GM12878 (cell line): ENCODE results near the gene FBXW7. TPM values are rescaled to one million over a fixed set of nuclear protein-coding genes. Genes with fewer than 3 reads are reported as not detected.

ENCODE experiments used
- ATAC-seq: fragments of 200-7000 bp; cut with Tn5 transposase; 3 replicates; pipeline ENCODE4 v1.9.1; 2020; ENCODE audit warnings: mild to moderate bottlenecking, moderate library complexity
- BruUV-seq: library from RNA; stranded (reverse); fragments of 400-500 nt; replicated peaks from 2 replicates; lab custom pipeline; 2021; lab: Mats Ljungman, UMichigan
- CTCF ChIA-PET: fragments of 300-600 bp; sonication (Branson Sonifier 250); formaldehyde crosslinking; extraction: SDS; loops from one replicate; lab custom pipeline; 2021; ENCODE audit warnings: inconsistent platforms; lab: Yijun Ruan, JAX
- POLR2A ChIA-PET: fragments of 350-600 bp; formaldehyde crosslinking; extraction: SDS; loops from one replicate; lab custom pipeline; 2021; ENCODE audit warnings: inconsistent platforms; lab: Charles Lee
- RAD21 ChIA-PET: fragments of 300-600 bp; sonication (Branson Sonifier 250); formaldehyde crosslinking; loops from one replicate; lab custom pipeline; 2023; ENCODE audit warnings: antibody characterized with exemption; ENCODE audit not compliant: unreplicated experiment; lab: Charles Lee
- SMC1A ChIA-PET: fragments of 300-600 bp; sonication (Branson Sonifier 250); formaldehyde crosslinking; loops from one replicate; lab custom pipeline; 2023; ENCODE audit not compliant: unreplicated experiment, uncharacterized antibody; lab: Charles Lee
- DNase-seq: peaks from one replicate; pipeline ENCODE4 v3.0.0-alpha.2; 2011; ENCODE audit warnings: low read depth, low spot score
- FAIRE-seq: peaks from 3 replicates; lab custom pipeline; 2011; peaks lifted over from hg19 to GRCh38; lab: Jason Lieb, UNC
- H2AFZ ChIP-seq: 2 replicates; pipeline ENCODE4 v1.6.0; 2011; ENCODE audit warnings: low read depth, low read length, control low read depth; ENCODE audit not compliant: control insufficient read depth
- H3K27ac ChIP-seq: 2 replicates; pipeline ENCODE4 v1.5.1; 2011; ENCODE audit warnings: control low read depth; ENCODE audit not compliant: control insufficient read depth, insufficient read depth
- H3K27me3 ChIP-seq, 2 experiments: replicated peaks in 1 of 2; 2 replicates each; pipeline versions ENCODE4 v1.6.0 to v1.6.1; 2011; ENCODE audit warnings: low read length in 1 of 2; ENCODE audit not compliant: control insufficient read depth in 2 of 2, insufficient read depth in 2 of 2
- H3K36me3 ChIP-seq, 2 experiments: 2 replicates each; pipeline ENCODE4 v1.5.1; 2011; ENCODE audit warnings: low read length in 1 of 2; ENCODE audit not compliant: control insufficient read depth in 2 of 2, insufficient read depth in 2 of 2
- H3K4me1 ChIP-seq: 2 replicates; pipeline ENCODE4 v1.6.1; 2011; ENCODE audit warnings: mild to moderate bottlenecking, low read length, moderate library complexity, mixed read lengths; ENCODE audit not compliant: control insufficient read depth, insufficient read depth
- H3K4me2 ChIP-seq: 2 replicates; pipeline ENCODE4 v1.6.0; 2011; ENCODE audit warnings: control low read depth; ENCODE audit not compliant: control insufficient read depth, insufficient read depth
- H3K4me3 ChIP-seq: fragments of 200-600 bp; sonication (generic); 2 replicates; pipeline ENCODE4 v1.5.1; 2016
- H3K79me2 ChIP-seq: 2 replicates; pipeline ENCODE4 v1.6.0; 2011; ENCODE audit warnings: low read length; ENCODE audit not compliant: control insufficient read depth, insufficient read depth
- H3K9ac ChIP-seq: 2 replicates; pipeline ENCODE4 v1.8.0; 2011; ENCODE audit warnings: low read length, control low read depth, mixed read lengths; ENCODE audit not compliant: control insufficient read depth, insufficient read depth
- H3K9me3 ChIP-seq: replicated peaks from 3 replicates; pipeline ENCODE4 v1.5.1; 2011; ENCODE audit warnings: mild to moderate bottlenecking, low read length; ENCODE audit not compliant: control insufficient read depth, insufficient read depth
- H4K20me1 ChIP-seq: 2 replicates; pipeline ENCODE4 v1.6.0; 2011; ENCODE audit not compliant: control insufficient read depth, insufficient read depth
- BACH1 ChIP-seq: fragments of 450-650 bp; IDR thresholded peaks from 2 replicates; pipeline ENCODE4 v1.6.1; 2017; ENCODE audit warnings: mild to moderate bottlenecking, borderline replicate concordance
- JUNB ChIP-seq: IDR thresholded peaks from 2 replicates; pipeline ENCODE4 v1.6.1; 2016; ENCODE audit warnings: antibody characterized with exemption, mild to moderate bottlenecking
- MXI1 ChIP-seq: fragments of 150-350 bp; IDR thresholded peaks from 2 replicates; pipeline ENCODE4 v1.6.1; 2011; ENCODE audit warnings: low read depth, mild to moderate bottlenecking, inconsistent platforms, low read length, improper control_type of control experiment
- NFYA ChIP-seq: IDR thresholded peaks from 2 replicates; pipeline ENCODE4 v1.6.1; 2011; ENCODE audit warnings: low read depth, mild to moderate bottlenecking, low read length, improper control_type of control experiment, borderline replicate concordance
- RCOR1 ChIP-seq: conservative IDR thresholded peaks from 2 replicates; pipeline ENCODE4 v1.6.1; 2012; ENCODE audit warnings: low read depth, low read length, improper control_type of control experiment
- SMC3 ChIP-seq: IDR thresholded peaks from 2 replicates; pipeline ENCODE4 v1.6.1; 2011; ENCODE audit warnings: low read length, improper control_type of control experiment, borderline replicate concordance
- SREBF2 ChIP-seq: IDR thresholded peaks from 2 replicates; pipeline ENCODE4 v1.6.1; 2012; ENCODE audit warnings: mild to moderate bottlenecking, low read length
- ZNF217 ChIP-seq: fragments of 450-650 bp; IDR thresholded peaks from 2 replicates; pipeline ENCODE4 v1.6.1; 2017; ENCODE audit warnings: antibody characterized with exemption, mild to moderate bottlenecking
- WGBS: methylation state at CpG from one replicate; pipeline ENCODE4 v1.1.6; 2016; ENCODE audit warnings: low lambda C conversion rate; ENCODE audit not compliant: insufficient replicate concordance, insufficient coverage; ENCODE audit errors: missing lambda C conversion rate; 5-methylcytosine and 5-hydroxymethylcytosine counted together
- in situ Hi-C: fragments of 300-500 bp; cut with MboI; formaldehyde crosslinking; loops from 9 replicates; pipeline ENCODE4 v1.14.3; 2018; ENCODE audit warnings: mixed read lengths
- intact Hi-C: fragments of 100-400 bp; cut with micrococcal nuclease; formaldehyde crosslinking; loops from one replicate; pipeline ENCODE4 v1.14.2; 2022; ENCODE audit not compliant: unreplicated experiment
- polyA plus RNA-seq, 11 experiments: library from polyadenylated mRNA; depleted of rRNA in 4 of 11; unstranded in 6 of 11; stranded (reverse) in 5 of 11; fragments of >200 nt; fragmentation: Nextera tagmentation in 4 of 11; fragmentation: Illumina TruSeq in 1 of 11; extraction: Ambion mirVana in 4 of 11; extraction: Trizol in 1 of 11; gene quantifications; 1 replicate in 1 of 11; 2 replicates in 10 of 11; pipeline versions ENCODE4 v1.2.1 to v1.2.3, GENCODE V29; 2011 to 2016; ENCODE audit warnings: inconsistent platforms in 2 of 11, missing spikeins in 2 of 11, low read depth in 1 of 11
- total RNA-seq, 4 experiments: library from RNA; depleted of rRNA in 3 of 4; stranded (reverse); fragments of >200 nt in 3 of 4; fragmentation: Illumina TruSeq in 1 of 4; extraction: Trizol in 1 of 4; gene quantifications; 2 replicates each; pipeline versions ENCODE4 v1.2.1 to v1.2.3, GENCODE V29; 2013 to 2021
- TF ChIP-seq, protein P1 (sequence below): fragments of 450-650 bp; IDR thresholded peaks from 2 replicates; pipeline ENCODE4 v1.6.1; 2016; ENCODE audit warnings: mild to moderate bottlenecking
- TF ChIP-seq, protein P2 (sequence below): IDR thresholded peaks from 2 replicates; pipeline ENCODE4 v1.6.1; 2012; ENCODE audit warnings: low read depth, low read length, improper control_type of control experiment
- TF ChIP-seq, protein P3 (sequence below): fragments of 450-650 bp; formaldehyde crosslinking; IDR thresholded peaks from 2 replicates; pipeline ENCODE4 v1.4.0; 2022; ENCODE audit warnings: mild to moderate bottlenecking, moderate library complexity

FBXW7 gene
- total and polyA plus RNA-seq, 10 of the 15 experiments (the other 5 are each of a cell fraction or from before 2014, with no cell fraction given): 35.8 to 118 (median 47.2) TPM

DNA sequence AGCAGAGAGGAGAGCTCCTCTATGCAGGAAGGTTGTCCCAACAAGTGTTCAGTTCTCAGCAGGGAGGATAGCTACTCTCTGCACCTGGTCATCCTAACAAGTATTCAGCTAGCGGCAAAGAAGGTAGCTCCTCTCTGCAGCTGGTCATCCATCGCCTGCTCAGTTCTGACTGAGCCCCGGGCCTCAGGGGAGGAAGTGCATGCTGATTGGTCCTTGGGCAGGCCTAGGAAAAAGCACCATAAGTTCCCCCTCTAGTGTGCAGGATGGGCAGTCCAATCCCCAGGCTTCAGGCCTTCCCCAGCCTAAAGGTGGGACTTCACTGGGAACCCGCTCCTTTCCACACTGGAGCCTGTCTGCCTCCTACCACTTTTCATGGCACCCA, 4.4 kb upstream of the FBXW7 start (continued):
- TF ChIP-seq, protein P1, sequence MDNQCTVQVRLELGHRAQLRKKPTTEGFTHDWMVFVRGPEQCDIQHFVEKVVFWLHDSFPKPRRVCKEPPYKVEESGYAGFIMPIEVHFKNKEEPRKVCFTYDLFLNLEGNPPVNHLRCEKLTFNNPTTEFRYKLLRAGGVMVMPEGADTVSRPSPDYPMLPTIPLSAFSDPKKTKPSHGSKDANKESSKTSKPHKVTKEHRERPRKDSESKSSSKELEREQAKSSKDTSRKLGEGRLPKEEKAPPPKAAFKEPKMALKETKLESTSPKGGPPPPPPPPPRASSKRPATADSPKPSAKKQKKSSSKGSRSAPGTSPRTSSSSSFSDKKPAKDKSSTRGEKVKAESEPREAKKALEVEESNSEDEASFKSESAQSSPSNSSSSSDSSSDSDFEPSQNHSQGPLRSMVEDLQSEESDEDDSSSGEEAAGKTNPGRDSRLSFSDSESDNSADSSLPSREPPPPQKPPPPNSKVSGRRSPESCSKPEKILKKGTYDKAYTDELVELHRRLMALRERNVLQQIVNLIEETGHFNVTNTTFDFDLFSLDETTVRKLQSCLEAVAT: no peak
- no peak for TF ChIP-seq RCOR1
- no peak for TF ChIP-seq BACH1

DNA sequence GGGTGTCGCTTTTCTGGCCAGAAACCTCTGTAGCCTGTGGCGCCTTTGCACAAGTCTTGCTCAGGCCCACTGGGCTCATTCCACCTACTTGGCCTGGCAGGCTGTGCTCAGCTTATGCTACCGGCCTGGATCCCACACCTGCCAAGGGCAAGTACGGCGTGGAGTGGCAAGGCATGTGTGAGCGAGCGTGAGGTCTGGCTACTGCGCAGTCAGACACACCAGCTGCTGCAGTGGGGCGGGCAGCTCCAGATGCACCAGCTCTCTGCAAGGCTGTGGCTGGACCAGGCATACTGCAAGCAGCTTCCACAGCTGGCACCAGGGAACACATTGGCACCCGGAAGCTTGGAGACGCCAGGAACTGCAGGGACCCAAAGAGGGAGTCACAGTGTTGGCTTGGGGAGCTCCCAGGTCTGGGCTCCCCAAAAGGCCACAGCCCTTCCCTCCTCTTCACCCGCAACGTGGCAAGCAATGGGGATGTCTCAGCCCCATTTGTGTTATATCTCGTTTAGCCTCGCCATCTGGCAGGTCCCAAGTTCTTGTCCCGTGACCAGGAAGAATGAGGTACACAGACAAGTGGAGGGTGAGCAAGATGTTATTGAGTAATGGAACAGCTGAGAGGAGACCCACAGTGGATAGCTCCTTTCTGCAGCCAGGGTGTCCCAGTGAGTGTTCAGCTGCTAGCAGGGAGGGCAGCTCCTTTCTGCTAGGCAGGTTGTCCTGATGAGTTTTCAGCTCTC, 3.8 kb upstream of the FBXW7 start:
- in situ Hi-C loops (no loop called here), intact Hi-C loops (loop anchor here (5.0 kb wide), 1 partner anchor 82 kb away; no protein-coding TSS in a partner anchor)
- no peak overlapping the region for H2AFZ ChIP-seq
- TF ChIP-seq, protein P2, sequence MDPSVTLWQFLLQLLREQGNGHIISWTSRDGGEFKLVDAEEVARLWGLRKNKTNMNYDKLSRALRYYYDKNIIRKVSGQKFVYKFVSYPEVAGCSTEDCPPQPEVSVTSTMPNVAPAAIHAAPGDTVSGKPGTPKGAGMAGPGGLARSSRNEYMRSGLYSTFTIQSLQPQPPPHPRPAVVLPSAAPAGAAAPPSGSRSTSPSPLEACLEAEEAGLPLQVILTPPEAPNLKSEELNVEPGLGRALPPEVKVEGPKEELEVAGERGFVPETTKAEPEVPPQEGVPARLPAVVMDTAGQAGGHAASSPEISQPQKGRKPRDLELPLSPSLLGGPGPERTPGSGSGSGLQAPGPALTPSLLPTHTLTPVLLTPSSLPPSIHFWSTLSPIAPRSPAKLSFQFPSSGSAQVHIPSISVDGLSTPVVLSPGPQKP: no peak
- TF ChIP-seq ZNF217 (no peak), SREBF2 (no peak), SMC3 (no peak), MXI1 (no peak), NFYA (no peak), JUNB (no peak)
- TF ChIP-seq, protein P3, sequence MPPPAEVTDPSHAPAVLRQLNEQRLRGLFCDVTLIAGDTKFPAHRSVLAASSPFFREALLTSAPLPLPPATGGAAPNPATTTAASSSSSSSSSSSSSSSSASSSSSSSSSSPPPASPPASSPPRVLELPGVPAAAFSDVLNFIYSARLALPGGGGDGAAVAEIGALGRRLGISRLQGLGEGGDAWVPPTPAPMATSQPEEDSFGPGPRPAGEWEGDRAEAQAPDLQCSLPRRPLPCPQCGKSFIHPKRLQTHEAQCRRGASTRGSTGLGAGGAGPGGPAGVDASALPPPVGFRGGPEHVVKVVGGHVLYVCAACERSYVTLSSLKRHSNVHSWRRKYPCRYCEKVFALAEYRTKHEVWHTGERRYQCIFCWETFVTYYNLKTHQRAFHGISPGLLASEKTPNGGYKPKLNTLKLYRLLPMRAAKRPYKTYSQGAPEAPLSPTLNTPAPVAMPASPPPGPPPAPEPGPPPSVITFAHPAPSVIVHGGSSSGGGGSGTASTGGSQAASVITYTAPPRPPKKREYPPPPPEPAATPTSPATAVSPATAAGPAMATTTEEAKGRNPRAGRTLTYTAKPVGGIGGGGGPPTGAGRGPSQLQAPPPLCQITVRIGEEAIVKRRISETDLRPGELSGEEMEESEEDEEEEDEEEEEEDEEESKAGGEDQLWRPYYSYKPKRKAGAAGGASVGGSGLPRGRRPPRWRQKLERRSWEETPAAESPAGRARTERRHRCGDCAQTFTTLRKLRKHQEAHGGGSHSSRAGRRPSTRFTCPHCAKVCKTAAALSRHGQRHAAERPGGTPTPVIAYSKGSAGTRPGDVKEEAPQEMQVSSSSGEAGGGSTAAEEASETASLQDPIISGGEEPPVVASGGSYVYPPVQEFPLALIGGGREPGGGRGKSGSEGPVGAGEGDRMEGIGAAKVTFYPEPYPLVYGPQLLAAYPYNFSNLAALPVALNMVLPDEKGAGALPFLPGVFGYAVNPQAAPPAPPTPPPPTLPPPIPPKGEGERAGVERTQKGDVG (CRISPR knock-in tag): no peak
- peaks cover 21% of the 10 kb centered on the region for H3K4me1 ChIP-seq
- SMC1A ChIA-PET: interaction anchor here (0.6 to 12.6 kb wide), 20 partner anchors 9 to 131 kb away, joined by 3 to 231 read pairs (median 4); no protein-coding TSS in a partner anchor
- CTCF ChIA-PET: interaction anchor here (0.8 to 11.6 kb wide), 20 partner anchors 8 to 196 kb away, joined by 3 to 146 read pairs (median 4); no protein-coding TSS in a partner anchor
- H3K4me2 ChIP-seq: peak overlapping the region; percentile 54
- no peaks in the 10 kb centered on the region for H3K27me3 ChIP-seq
- POLR2A ChIA-PET: interaction anchor here (0.6 to 11.2 kb wide), 15 partner anchors 9 to 132 kb away, joined by 3 to 228 read pairs (median 4); no protein-coding TSS in a partner anchor
- no peaks in the 10 kb centered on the region for H4K20me1 ChIP-seq
- no peak overlapping the region for H3K9ac ChIP-seq
- peaks cover 61% of the 10 kb centered on the region for H3K79me2 ChIP-seq
- H3K4me3 ChIP-seq: peak overlapping the region; percentile 55; the same call in 1 of the 2 replicates
- peaks cover 6% of the 10 kb centered on the region; the same call in 1 of the 3 replicates for H3K9me3 ChIP-seq
- no peak for FAIRE-seq
- H3K36me3 ChIP-seq: no peaks in the 10 kb centered on the region; a peak in 1 of 4 replicates
- RAD21 ChIA-PET: interaction anchor here (0.6 to 11.7 kb wide), 14 partner anchors 8 to 195 kb away, joined by 3 to 224 read pairs (median 5); no protein-coding TSS in a partner anchor
- DNase-seq: no peak
- no peak for ATAC-seq
- peak overlapping the region; percentile 28; the same call in 1 of the 2 replicates for H3K27ac ChIP-seq
- 92% methylated on average over 16 of the region's 16 CpGs for WGBS
- no TSS peak for BruUV-seq
